Tibial nerve (tissue), 3 donors: Measurements from ENCODE around the gene VIP.

Experiments
- POLR2A ChIP-seq, 2 donors: fragments of 450-650 bp; IDR thresholded peaks; one replicate each; pipeline ENCODE4 v1.6.1; 2017; ENCODE audit warnings: antibody characterized with exemption in 2 of 2, mild to moderate bottlenecking in 2 of 2, moderate library complexity in 2 of 2
- TF ChIP-seq, protein P1 (sequence below), 5 experiments: fragments of 200-600 bp in 3 of 5; fragments of 450-650 bp in 2 of 5; sonication (generic) in 3 of 5; IDR thresholded peaks; one replicate each; pipeline ENCODE4 v1.5.1; 2016 to 2019; ENCODE audit warnings: antibody characterized with exemption in 5 of 5, mild to moderate bottlenecking in 3 of 5, moderate library complexity in 2 of 5

DNA sequence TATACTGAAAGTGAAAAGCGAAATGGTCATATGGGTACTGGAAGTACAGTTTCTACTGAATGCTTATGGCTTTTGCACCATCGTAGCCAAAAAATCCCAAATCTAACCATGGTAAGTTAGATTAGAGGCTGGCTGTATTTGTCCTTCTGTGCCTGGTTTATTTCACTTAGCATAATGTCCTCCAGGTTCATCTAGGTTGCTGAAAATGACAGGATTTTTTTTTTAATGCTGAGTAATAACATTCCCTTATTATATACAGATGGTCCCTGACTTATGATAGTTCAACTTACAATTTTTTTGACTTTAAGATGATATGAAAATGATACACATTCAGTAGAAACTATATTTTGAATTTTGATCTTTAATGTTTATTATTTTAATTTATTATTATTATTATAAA is 45.3 kb upstream of the VIP start:
- TF ChIP-seq, protein P1, sequence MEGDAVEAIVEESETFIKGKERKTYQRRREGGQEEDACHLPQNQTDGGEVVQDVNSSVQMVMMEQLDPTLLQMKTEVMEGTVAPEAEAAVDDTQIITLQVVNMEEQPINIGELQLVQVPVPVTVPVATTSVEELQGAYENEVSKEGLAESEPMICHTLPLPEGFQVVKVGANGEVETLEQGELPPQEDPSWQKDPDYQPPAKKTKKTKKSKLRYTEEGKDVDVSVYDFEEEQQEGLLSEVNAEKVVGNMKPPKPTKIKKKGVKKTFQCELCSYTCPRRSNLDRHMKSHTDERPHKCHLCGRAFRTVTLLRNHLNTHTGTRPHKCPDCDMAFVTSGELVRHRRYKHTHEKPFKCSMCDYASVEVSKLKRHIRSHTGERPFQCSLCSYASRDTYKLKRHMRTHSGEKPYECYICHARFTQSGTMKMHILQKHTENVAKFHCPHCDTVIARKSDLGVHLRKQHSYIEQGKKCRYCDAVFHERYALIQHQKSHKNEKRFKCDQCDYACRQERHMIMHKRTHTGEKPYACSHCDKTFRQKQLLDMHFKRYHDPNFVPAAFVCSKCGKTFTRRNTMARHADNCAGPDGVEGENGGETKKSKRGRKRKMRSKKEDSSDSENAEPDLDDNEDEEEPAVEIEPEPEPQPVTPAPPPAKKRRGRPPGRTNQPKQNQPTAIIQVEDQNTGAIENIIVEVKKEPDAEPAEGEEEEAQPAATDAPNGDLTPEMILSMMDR (IDR thresholded peaks at IDR 0.05) = no peak
- TF ChIP-seq POLR2A (IDR thresholded peaks at IDR 0.05) = no peak
